ENCODE measurements around the gene THAP7.

THAP7 gene

GRCh38 chr22:21028277-21029251 is 26.6 kb upstream of the THAP7 start:
- Histone ChIP-seq H3K27me3 (replicated peaks; ENCODE audit: control insufficient read depth, insufficient read depth, low read length) (no peaks in the 10 kb centered on the region; the same call in 1 of the 2 replicates), H3K4me3 (replicated peaks; ENCODE audit: low read depth, low read length) (no peak overlapping the region), H3K36me3 (ENCODE audit: control insufficient read depth, insufficient read depth, low read length) (no peaks in the 10 kb centered on the region)
- TF ChIP-seq CTCF (IDR thresholded peaks at IDR 0.05; ENCODE audit: insufficient read depth, low read length, poor library complexity, severe bottlenecking), result no peak
- DNase-seq (ENCODE audit: extremely low read depth, insufficient read length), result no peak

GRCh38 chr22:21026783-21027692 is 25.1 kb upstream of the THAP7 start:
- Histone ChIP-seq H3K36me3 (ENCODE audit: control insufficient read depth, insufficient read depth, low read length) (no peaks in the 10 kb centered on the region), H3K4me3 (replicated peaks; ENCODE audit: low read depth, low read length) (no peak overlapping the region), H3K27me3 (replicated peaks; ENCODE audit: control insufficient read depth, insufficient read depth, low read length) (no peaks in the 10 kb centered on the region; the same call in 1 of the 2 replicates)
- no peak for TF ChIP-seq CTCF (IDR thresholded peaks at IDR 0.05; ENCODE audit: insufficient read depth, low read length, poor library complexity, severe bottlenecking)
- no peak for DNase-seq (ENCODE audit: extremely low read depth, insufficient read length)

GRCh38 chr22:21025763-21026755 is 24.1 kb upstream of the THAP7 start:
- Histone ChIP-seq H3K36me3 (ENCODE audit: control insufficient read depth, insufficient read depth, low read length) (no peaks in the 10 kb centered on the region), H3K4me3 (replicated peaks; ENCODE audit: low read depth, low read length) (no peak overlapping the region), H3K27me3 (replicated peaks; ENCODE audit: control insufficient read depth, insufficient read depth, low read length) (no peaks in the 10 kb centered on the region; the same call in 1 of the 2 replicates)
- no peak for DNase-seq (ENCODE audit: extremely low read depth, insufficient read length)
- TF ChIP-seq CTCF (IDR thresholded peaks at IDR 0.05; ENCODE audit: insufficient read depth, low read length, poor library complexity, severe bottlenecking), result no peak

GRCh38 chr22:21025266-21025665 is 23.3 kb upstream of the THAP7 start:
- Histone ChIP-seq H3K36me3 (ENCODE audit: control insufficient read depth, insufficient read depth, low read length) (no peaks in the 10 kb centered on the region), H3K27me3 (replicated peaks; ENCODE audit: control insufficient read depth, insufficient read depth, low read length) (no peaks in the 10 kb centered on the region; the same call in 1 of the 2 replicates), H3K4me3 (replicated peaks; ENCODE audit: low read depth, low read length) (no peak overlapping the region)
- no peak for DNase-seq (ENCODE audit: extremely low read depth, insufficient read length)
- TF ChIP-seq CTCF (IDR thresholded peaks at IDR 0.05; ENCODE audit: insufficient read depth, low read length, poor library complexity, severe bottlenecking), result no peak

All from GM06990 (cell line).